Measurements from ENCODE around the gene DNASE2.

DNASE2 gene

GRCh38 chr19:12886651-12886968 lies 5.4 kb upstream of the DNASE2 start:
- DNase-seq (ENCODE audit: low read depth), result no peak

- no peak for DNase-seq (ENCODE audit: low read depth)
Measured at GRCh38 chr19:12885749-12886650, 4.8 kb upstream of the DNASE2 start.

- DNase-seq (ENCODE audit: low read depth), result no peak
Measured at GRCh38 chr19:12884926-12885748, 3.9 kb upstream of the DNASE2 start.

- DNase-seq (ENCODE audit: low read depth), result no peak
Measured at GRCh38 chr19:12884627-12884925, 3.3 kb upstream of the DNASE2 start.

GRCh38 chr19:12884202-12884601 lies 3.0 kb upstream of the DNASE2 start:
- no peak for DNase-seq (ENCODE audit: low read depth)

- no peak for DNase-seq (ENCODE audit: low read depth)
Measured at GRCh38 chr19:12882589-12882988, 1.3 kb upstream of the DNASE2 start.

GRCh38 chr19:12880551-12881171 lies 588 bp downstream of the DNASE2 start:
- no peak for DNase-seq (ENCODE audit: low read depth)

GRCh38 chr19:12875086-12875485 lies 6.2 kb downstream of the DNASE2 start:
- no peak for DNase-seq (ENCODE audit: low read depth)

GRCh38 chr19:12873891-12874745 lies 7.1 kb downstream of the DNASE2 start:
- no peak for DNase-seq (ENCODE audit: low read depth)

- DNase-seq (ENCODE audit: low read depth), result no peak
Measured at GRCh38 chr19:12872941-12873890, 8.0 kb downstream of the DNASE2 start.

GRCh38 chr19:12872255-12872654 lies 9.0 kb downstream of the DNASE2 start:
- DNase-seq (ENCODE audit: low read depth), result no peak

GRCh38 chr19:12871681-12872080 lies 9.6 kb downstream of the DNASE2 start:
- no peak for DNase-seq (ENCODE audit: low read depth)

GRCh38 chr19:12868540-12869112 lies 12.6 kb downstream of the DNASE2 start:
- no peak for DNase-seq (ENCODE audit: low read depth)

- DNase-seq (ENCODE audit: low read depth), result no peak
Measured at GRCh38 chr19:12867120-12868099, 13.8 kb downstream of the DNASE2 start.

- DNase-seq (ENCODE audit: low read depth), result no peak
Measured at GRCh38 chr19:12866416-12867119, 14.7 kb downstream of the DNASE2 start.

- DNase-seq (ENCODE audit: low read depth), result no peak
Measured at GRCh38 chr19:12865746-12866415, 15.4 kb downstream of the DNASE2 start.

GRCh38 chr19:12864721-12865715 lies 16.2 kb downstream of the DNASE2 start:
- DNase-seq (ENCODE audit: low read depth), result no peak
